Measurements from ENCODE around the gene LELP1.
A peak's percentile ranks its signal among the peaks of the same experiment; 100 is the strongest.
"Not testable (repeated sequence)": the region's sequence is repeated elsewhere in the genome, so short reads cannot be mapped to it uniquely, and the experiment has no call there.

The LELP1 gene

GRCh38 chr1:153203130-153203529 is at the start of gene LELP1:
LELP1 (plus strand) TSS chr1:153203430; CDS start chr1:153204708, 1,278 bp downstream.
- DNase-seq (ENCODE audit: low spot score) = no peak

- DNase-seq (ENCODE audit: low spot score) = no peak
These were observed 47.7 kb upstream of the LELP1 start for GRCh38 chr1:153155541-153155940.

GRCh38 chr1:153168686-153169085 is 34.5 kb upstream of the LELP1 start:
- no peak for DNase-seq (ENCODE audit: low spot score)

GRCh38 chr1:153174624-153175023 is 28.6 kb upstream of the LELP1 start:
- no peak for DNase-seq (ENCODE audit: low spot score)

- no peak for DNase-seq (ENCODE audit: low spot score)
These were observed 24.3 kb upstream of the LELP1 start for GRCh38 chr1:153178922-153179321.

- no peak for DNase-seq (ENCODE audit: low spot score)
These were observed 22.7 kb upstream of the LELP1 start for GRCh38 chr1:153180556-153180955.

- not testable (repeated sequence) for DNase-seq (ENCODE audit: low spot score)
These were observed 14.9 kb upstream of the LELP1 start for GRCh38 chr1:153188301-153188700.

GRCh38 chr1:153190373-153190772 is 12.9 kb upstream of the LELP1 start:
- no peak for DNase-seq (ENCODE audit: low spot score)

- peak; percentile 12 for DNase-seq (ENCODE audit: low spot score)
These were observed 10.5 kb upstream of the LELP1 start for GRCh38 chr1:153192697-153193096.

GRCh38 chr1:153194331-153195050 is 8.7 kb upstream of the LELP1 start:
- no peak for DNase-seq (ENCODE audit: low spot score)

- no peak for DNase-seq (ENCODE audit: low spot score)
These were observed 8.0 kb upstream of the LELP1 start for GRCh38 chr1:153195216-153195615.

- DNase-seq (ENCODE audit: low spot score) = no peak
These were observed 1.2 kb upstream of the LELP1 start for GRCh38 chr1:153202006-153202405.

- no peak for DNase-seq (ENCODE audit: low spot score)
These were observed 3.4 kb downstream of the LELP1 start for GRCh38 chr1:153206631-153207030.

GRCh38 chr1:153210206-153210605 is 7.0 kb downstream of the LELP1 start:
- DNase-seq (ENCODE audit: low spot score) = no peak

GRCh38 chr1:153212201-153212600 is 9.0 kb downstream of the LELP1 start:
- no peak for DNase-seq (ENCODE audit: low spot score)

GRCh38 chr1:153213519-153213918 is 10.3 kb downstream of the LELP1 start:
- DNase-seq (ENCODE audit: low spot score) = no peak

GRCh38 chr1:153217212-153217611 is 14.0 kb downstream of the LELP1 start, which contains the start of gene PRR9:
PRR9 (plus strand) TSS chr1:153217584; CDS start chr1:153218145, 561 bp downstream.
- DNase-seq (ENCODE audit: low spot score) = no peak

- no peak for DNase-seq (ENCODE audit: low spot score)
These were observed 14.7 kb downstream of the LELP1 start for GRCh38 chr1:153217744-153218416.

GRCh38 chr1:153220606-153221303 is 17.5 kb downstream of the LELP1 start:
- no peak for DNase-seq (ENCODE audit: low spot score)

GRCh38 chr1:153223040-153223891 is 20.0 kb downstream of the LELP1 start:
- peak; percentile 14 for DNase-seq (ENCODE audit: low spot score)

- no peak for DNase-seq (ENCODE audit: low spot score)
These were observed 24.6 kb downstream of the LELP1 start for GRCh38 chr1:153227810-153228209.

- no peak for DNase-seq (ENCODE audit: low spot score)
These were observed 25.3 kb downstream of the LELP1 start for GRCh38 chr1:153228491-153228890.
